ENCODE data around the gene ZNF862.
A peak's percentile ranks its signal among the peaks of the same experiment; 100 is the strongest.

Gene ZNF862

GRCh38 chr7:149845257-149845980 is 7.2 kb downstream of the ZNF862 start:
- no peak for DNase-seq (ENCODE audit: low read depth in 2 of 2)

GRCh38 chr7:149846021-149846420 is 7.8 kb downstream of the ZNF862 start:
- no peak for DNase-seq (ENCODE audit: low read depth in 2 of 2)

- DNase-seq (ENCODE audit: low read depth in 2 of 2): no peak
Measured at GRCh38 chr7:149846436-149847046, 8.4 kb downstream of the ZNF862 start.

- no peak for DNase-seq (ENCODE audit: low read depth in 2 of 2)
Measured at GRCh38 chr7:149849174-149849573, 11.0 kb downstream of the ZNF862 start.

GRCh38 chr7:149850007-149850594 is 11.9 kb downstream of the ZNF862 start:
- no peak for DNase-seq (ENCODE audit: low read depth in 2 of 2)

- no peak for DNase-seq (ENCODE audit: low read depth in 2 of 2)
Measured at GRCh38 chr7:149850716-149851115, 12.5 kb downstream of the ZNF862 start.

- no peak for DNase-seq (ENCODE audit: low read depth in 2 of 2)
Measured at GRCh38 chr7:149851449-149851848, 13.3 kb downstream of the ZNF862 start.

- DNase-seq (ENCODE audit: low read depth in 2 of 2): no peak
Measured at GRCh38 chr7:149853157-149853556, 15.0 kb downstream of the ZNF862 start.

GRCh38 chr7:149854611-149855360 is 16.6 kb downstream of the ZNF862 start:
- no peak for DNase-seq (ENCODE audit: low read depth in 2 of 2)

GRCh38 chr7:149855361-149856305 is 17.5 kb downstream of the ZNF862 start:
- DNase-seq (ENCODE audit: low read depth in 2 of 2): no peak

GRCh38 chr7:149856583-149856982 is 18.4 kb downstream of the ZNF862 start:
- DNase-seq (ENCODE audit: low read depth in 2 of 2): no peak

- DNase-seq (ENCODE audit: low read depth in 2 of 2): no peak
Measured at GRCh38 chr7:149859369-149859768, 21.2 kb downstream of the ZNF862 start.

- no peak for DNase-seq (ENCODE audit: low read depth in 2 of 2)
Measured at GRCh38 chr7:149859876-149860275, 21.7 kb downstream of the ZNF862 start.

GRCh38 chr7:149860821-149861727 is 22.9 kb downstream of the ZNF862 start:
- DNase-seq (ENCODE audit: low read depth in 2 of 2): no peak

- DNase-seq (ENCODE audit: low read depth in 2 of 2): no peak
Measured at GRCh38 chr7:149861728-149862045, 23.5 kb downstream of the ZNF862 start.

GRCh38 chr7:149862156-149862555 is 24.0 kb downstream of the ZNF862 start:
- DNase-seq (ENCODE audit: low read depth in 2 of 2): no peak

GRCh38 chr7:149863500-149863899 is 25.3 kb downstream of the ZNF862 start:
- DNase-seq (ENCODE audit: low read depth in 2 of 2): no peak

GRCh38 chr7:149864023-149864422 is 25.8 kb downstream of the ZNF862 start:
- no peak for DNase-seq (ENCODE audit: low read depth in 2 of 2)

GRCh38 chr7:149864751-149865150 is 26.6 kb downstream of the ZNF862 start:
- DNase-seq (ENCODE audit: low read depth in 2 of 2): no peak

- DNase-seq (ENCODE audit: low read depth in 2 of 2): peak in 1 of 2 donors; percentile 42
Measured at GRCh38 chr7:149865437-149865836, 27.3 kb downstream of the ZNF862 start.
